HCT116 (cell line): Measurements from ENCODE around the gene ABHD4. TPM values are rescaled to one million over a fixed set of nuclear protein-coding genes. Genes with fewer than 3 reads are reported as not detected.

Source experiments
- ATAC-seq: fragments of 200-7000 bp; cut with Tn5 transposase; 2 replicates; pipeline ENCODE4 v1.9.1; 2020; ENCODE audit warnings: mild to moderate bottlenecking, moderate library complexity
- BruUV-seq: library from RNA; stranded (reverse); fragments of 400-500 nt; replicated peaks from 2 replicates; lab custom pipeline; 2021; lab: Mats Ljungman, UMichigan
- CTCF ChIA-PET: fragments of 300-600 bp; sonication (Branson Sonifier 250); formaldehyde crosslinking; loops from one replicate; lab custom pipeline; 2021; ENCODE audit warnings: antibody characterized with exemption; lab: Charles Lee
- POLR2A ChIA-PET: fragments of 300-600, 350-600 bp; sonication (Branson Sonifier 250); formaldehyde crosslinking; loops from one replicate; lab custom pipeline; 2021; ENCODE audit warnings: antibody characterized with exemption; lab: Charles Lee
- RAD21 ChIA-PET, 2 experiments: fragments of 300-600 bp; sonication (Branson Sonifier 250); formaldehyde crosslinking; loops; one replicate each; lab custom pipeline; 2023; ENCODE audit warnings: low total read pairs in 2 of 2; ENCODE audit not compliant: uncharacterized antibody in 2 of 2, unreplicated experiment in 2 of 2, low non-redundant PET in 1 of 2; lab: Charles Lee
- DNase-seq: peaks from one replicate; pipeline ENCODE4 v3.0.0-alpha.2; 2010; ENCODE audit warnings: low read depth, low spot score
- H2AFZ ChIP-seq: fragments of 200-600 bp; shearing (Covaris generic), sonication (generic); 2 replicates; pipeline ENCODE4 v1.6.1; 2017; ENCODE audit warnings: low read depth, mixed run types, mixed read lengths, antibody characterized with exemption, low read length; ENCODE audit not compliant: poor library complexity, severe bottlenecking
- H3K27ac ChIP-seq: 2 replicates; pipeline ENCODE4 v1.5.1; 2012; ENCODE audit warnings: low read depth, low read length
- H3K27me3 ChIP-seq: fragments of 200-600 bp; sonication (generic); 2 replicates; pipeline ENCODE4 v1.6.1; 2016; ENCODE audit warnings: mixed run types, low read length, mixed read lengths; ENCODE audit not compliant: insufficient read depth
- H3K36me3 ChIP-seq, 2 experiments: fragments of 200-500 bp in 1 of 2; fragments of 200-600 bp in 1 of 2; sonication (Bioruptor generic) in 1 of 2; sonication (generic) in 1 of 2; 2 replicates each; pipeline versions ENCODE4 v1.5.1 to v1.6.1; 2014 to 2016; ENCODE audit warnings: low read length in 2 of 2, inconsistent platforms in 1 of 2, mixed read lengths in 1 of 2, mixed run types in 1 of 2; ENCODE audit not compliant: insufficient read depth in 2 of 2, control insufficient read depth in 1 of 2
- H3K4me1 ChIP-seq, 2 experiments: fragments of 200-600 bp in 1 of 2; sonication (generic) in 1 of 2; 2 replicates each; pipeline versions ENCODE4 v1.5.1 to v1.6.1; 2012 to 2017; ENCODE audit warnings: low read length in 2 of 2, inconsistent platforms in 1 of 2, mild to moderate bottlenecking in 1 of 2, mixed read lengths in 1 of 2, mixed run types in 1 of 2, moderate library complexity in 1 of 2; ENCODE audit not compliant: insufficient read depth in 2 of 2, control insufficient read depth in 1 of 2
- H3K4me2 ChIP-seq: fragments of 200-600 bp; sonication (generic); 2 replicates; pipeline ENCODE4 v1.6.1; 2017; ENCODE audit warnings: mixed run types, low read length, mixed read lengths
- H3K4me3 ChIP-seq, 2 experiments: fragments of 200-600 bp in 1 of 2; sonication (generic) in 1 of 2; replicated peaks in 1 of 2; 2 replicates each; pipeline ENCODE4 v1.5.1; 2011 to 2016; ENCODE audit warnings: low read length in 2 of 2, control low read depth in 1 of 2, low read depth in 1 of 2, mild to moderate bottlenecking in 1 of 2, mixed read lengths in 1 of 2, mixed run types in 1 of 2
- H3K79me2 ChIP-seq: fragments of 200-600 bp; sonication (generic); 2 replicates; pipeline ENCODE4 v1.6.1; 2017; ENCODE audit warnings: mild to moderate bottlenecking, mixed run types, low read length, moderate library complexity, mixed read lengths; ENCODE audit not compliant: insufficient read depth
- H3K9ac ChIP-seq: fragments of 200-600 bp; sonication (generic); 2 replicates; pipeline ENCODE4 v1.6.1; 2016; ENCODE audit warnings: low read length, mixed read lengths
- H3K9me2 ChIP-seq: fragments of 200-600 bp; sonication (generic), shearing (Covaris generic); 2 replicates; pipeline ENCODE4 v1.6.1; 2017; ENCODE audit warnings: mixed run types, mild to moderate bottlenecking, moderate library complexity; ENCODE audit not compliant: insufficient read depth
- H3K9me3 ChIP-seq, 2 experiments: fragments of 200-500 bp in 1 of 2; fragments of 200-600 bp in 1 of 2; sonication (Bioruptor generic) in 1 of 2; sonication (generic) in 1 of 2; 2 replicates each; pipeline ENCODE4 v1.6.1; 2014 to 2017; ENCODE audit warnings: low read length in 2 of 2, mixed read lengths in 2 of 2, inconsistent platforms in 1 of 2, low read depth in 1 of 2, mild to moderate bottlenecking in 1 of 2, mixed run types in 1 of 2, moderate library complexity in 1 of 2; ENCODE audit not compliant: control insufficient read depth in 1 of 2, insufficient read depth in 1 of 2
- H4K20me1 ChIP-seq: fragments of 200-600 bp; sonication (generic), shearing (Covaris generic); 2 replicates; pipeline ENCODE4 v1.6.1; 2017; ENCODE audit warnings: mixed run types, mild to moderate bottlenecking, moderate library complexity; ENCODE audit not compliant: insufficient read depth
- CBX3 ChIP-seq: IDR thresholded peaks from 2 replicates; pipeline ENCODE4 v1.6.1; 2012; ENCODE audit warnings: low read depth
- CEBPB ChIP-seq: IDR thresholded peaks from 2 replicates; pipeline ENCODE4 v1.6.1; 2012; ENCODE audit warnings: low read depth
- CTCF ChIP-seq, 3 experiments: fragments of 200-600 bp in 1 of 3; sonication (generic) in 1 of 3; IDR thresholded peaks in 2 of 3; conservative IDR thresholded peaks in 1 of 3; 2 replicates each; pipeline ENCODE4 v1.5.1; 2012 to 2017; ENCODE audit warnings: low read depth in 2 of 3, low read length in 2 of 3, antibody characterized with exemption in 1 of 3, borderline replicate concordance in 1 of 3, control low read depth in 1 of 3, mild to moderate bottlenecking in 1 of 3, mixed read lengths in 1 of 3, mixed run types in 1 of 3, moderate library complexity in 1 of 3; ENCODE audit not compliant: insufficient read depth in 1 of 3
- EGR1 ChIP-seq: IDR thresholded peaks from 2 replicates; pipeline ENCODE4 v1.6.1; 2012; ENCODE audit warnings: low read depth
- ELF1 ChIP-seq: IDR thresholded peaks from 2 replicates; pipeline ENCODE4 v1.6.1; 2012; ENCODE audit warnings: low read depth, borderline replicate concordance
- EZH2phosphoT487 ChIP-seq: fragments of 200-600 bp; IDR thresholded peaks from 2 replicates; pipeline ENCODE4 v1.6.1; 2018; ENCODE audit warnings: antibody characterized with exemption, borderline replicate concordance
- FOSL1 ChIP-seq: IDR thresholded peaks from 2 replicates; pipeline ENCODE4 v1.6.1; 2012; ENCODE audit warnings: low read depth
- MAX ChIP-seq: IDR thresholded peaks from 2 replicates; pipeline ENCODE4 v1.6.1; 2012
- POLR2A ChIP-seq: IDR thresholded peaks from 2 replicates; pipeline ENCODE4 v1.7.0; 2011; ENCODE audit warnings: borderline replicate concordance; ENCODE audit not compliant: insufficient read depth, insufficient read length; ENCODE audit errors: extremely low read depth
- POLR2AphosphoS5 ChIP-seq: IDR thresholded peaks from 2 replicates; pipeline ENCODE4 v1.6.1; 2011; ENCODE audit warnings: mild to moderate bottlenecking, low read depth, low read length, moderate library complexity
- RAD21 ChIP-seq: IDR thresholded peaks from 2 replicates; pipeline ENCODE4 v1.6.1; 2012; ENCODE audit warnings: low read depth, mild to moderate bottlenecking
- REST ChIP-seq: IDR thresholded peaks from 2 replicates; pipeline ENCODE4 v1.6.1; 2012; ENCODE audit warnings: low read depth
- SIN3A ChIP-seq: IDR thresholded peaks from 2 replicates; pipeline ENCODE4 v1.6.1; 2012; ENCODE audit warnings: low read depth
- SP1 ChIP-seq: IDR thresholded peaks from 2 replicates; pipeline ENCODE4 v1.6.1; 2012; ENCODE audit warnings: low read depth
- TCF7L2 ChIP-seq: IDR thresholded peaks from 2 replicates; pipeline ENCODE4 v1.7.0; 2011; ENCODE audit warnings: borderline replicate concordance, inconsistent platforms; ENCODE audit not compliant: insufficient read depth, insufficient read length; ENCODE audit errors: extremely low read depth
- YY1 ChIP-seq: IDR thresholded peaks from 2 replicates; pipeline ENCODE4 v1.6.1; 2011; ENCODE audit warnings: low read length, low read depth, moderate library complexity, mild to moderate bottlenecking; ENCODE audit not compliant: insufficient replicate concordance; ENCODE audit errors: extremely low read depth
- ZBTB33 ChIP-seq: IDR thresholded peaks from 2 replicates; pipeline ENCODE4 v1.6.1; 2011; ENCODE audit warnings: mild to moderate bottlenecking, low read length, moderate library complexity; ENCODE audit not compliant: insufficient replicate concordance; ENCODE audit errors: extremely low read depth
- ZFX ChIP-seq: fragments of 450-650 bp; IDR thresholded peaks from 2 replicates; pipeline ENCODE4 v1.6.1; 2017
- ZNF274 ChIP-seq: fragments of 200-500 bp; sonication (Bioruptor generic); IDR thresholded peaks from 2 replicates; pipeline ENCODE4 v1.6.1; 2014; ENCODE audit warnings: mild to moderate bottlenecking, low read depth, low read length, inconsistent platforms
- intact Hi-C: fragments of 100-400 bp; cut with micrococcal nuclease; formaldehyde crosslinking; loops from 2 replicates; pipeline ENCODE4 v1.10.0; 2022
- total RNA-seq: library from RNA; stranded (reverse); gene quantifications from one replicate; pipeline ENCODE4 v1.2.1, GENCODE V29; 2021; ENCODE audit not compliant: unreplicated experiment

ABHD4 gene
- total RNA-seq, 1 experiment from 2014 or later: 9.4 TPM

GRCh38 chr14:22577334-22577908, 20.7 kb upstream of the ABHD4 start:
- POLR2A ChIA-PET: no interaction called here
- peaks cover 3 to 9% of the 10 kb centered on the region in 2 experiments; a peak in 2 of 4 replicates for H3K4me1 ChIP-seq
- no TSS peak for BruUV-seq
- no peaks in the 10 kb centered on the region for H3K9me3 ChIP-seq
- no peak overlapping the region for H3K4me2 ChIP-seq
- no peak overlapping the region for H2AFZ ChIP-seq
- CTCF ChIA-PET: no interaction called here
- H3K4me3 ChIP-seq: no peak overlapping the region
- no peak for DNase-seq
- H3K9ac ChIP-seq: no peak overlapping the region
- no peaks in the 10 kb centered on the region for H3K27me3 ChIP-seq
- H3K79me2 ChIP-seq: peaks cover 71% of the 10 kb centered on the region
- no peak for TF ChIP-seq EZH2phosphoT487
- TF ChIP-seq MAX: no peak
- no peak for TF ChIP-seq REST
- no peak for TF ChIP-seq SIN3A
- TF ChIP-seq SP1: no peak
- TF ChIP-seq TCF7L2: no peak
- no peak for TF ChIP-seq POLR2AphosphoS5
- no peak for TF ChIP-seq RAD21
- no peak for TF ChIP-seq ZBTB33
- TF ChIP-seq CTCF (IDR thresholded peaks at IDR 0.05 in 2 of 3, conservative IDR thresholded peaks at IDR 0.05 in 1 of 3; ENCODE audit: borderline replicate concordance in 1 of 3, insufficient read depth in 1 of 3, low read depth in 2 of 3, low read length in 2 of 3): no peak
- TF ChIP-seq POLR2A: no peak
- TF ChIP-seq ZFX: no peak
- TF ChIP-seq CEBPB: no peak
- TF ChIP-seq EGR1: no peak
- TF ChIP-seq FOSL1: no peak
- no peak for TF ChIP-seq CBX3
- TF ChIP-seq ZNF274: no peak
- TF ChIP-seq YY1: no peak
- no peak for TF ChIP-seq ELF1
- H3K27ac ChIP-seq: no peak overlapping the region
- ATAC-seq: no peak
- intact Hi-C loops: no loop called here
- no peaks in the 10 kb centered on the region for H3K9me2 ChIP-seq
- RAD21 ChIA-PET: no interaction called here
- H4K20me1 ChIP-seq: peaks cover 9% of the 10 kb centered on the region; the same call in 1 of the 2 replicates
- H3K36me3 ChIP-seq: peaks cover 5 to 23% of the 10 kb centered on the region in 2 experiments
